GM10266 (cell line): ENCODE results near the gene P2RY14.

Source experiments
- DNase-seq: peaks from one replicate; pipeline ENCODE4 v3.0.0; 2012; ENCODE audit errors: extremely low spot score
- CTCF ChIP-seq: IDR thresholded peaks from 2 replicates; pipeline ENCODE4 v1.5.1; 2012; ENCODE audit warnings: mild to moderate bottlenecking, low read depth; ENCODE audit not compliant: control insufficient read depth, insufficient read depth; ENCODE audit errors: missing control alignments

Gene P2RY14

GRCh38 chr3:151216641-151217607 lies 61.4 kb downstream of the P2RY14 start:
- no peak for TF ChIP-seq CTCF
- DNase-seq = no peak

- no peak for TF ChIP-seq CTCF
- DNase-seq = no peak
Measured at GRCh38 chr3:151214459-151214858, 63.9 kb downstream of the P2RY14 start.

GRCh38 chr3:151213881-151214280 lies 64.5 kb downstream of the P2RY14 start:
- no peak for TF ChIP-seq CTCF

GRCh38 chr3:151213151-151213550 lies 65.2 kb downstream of the P2RY14 start:
- TF ChIP-seq CTCF = no peak
- DNase-seq = no peak

More at GRCh38 chr3:151213881-151214280, 64.5 kb downstream of the P2RY14 start:
- DNase-seq = no peak

- peak; percentile 24 for TF ChIP-seq CTCF
- no peak for DNase-seq
Measured at GRCh38 chr3:151210676-151211381, 67.5 kb downstream of the P2RY14 start.

GRCh38 chr3:151209654-151210053 lies 68.7 kb downstream of the P2RY14 start:
- TF ChIP-seq CTCF = no peak
- no peak for DNase-seq
